HG02884 (cell line): ENCODE results near the gene ANO7.
"Not testable (repeated sequence)": the region's sequence is repeated elsewhere in the genome, so short reads cannot be mapped to it uniquely, and the experiment has no call there.

Experiments
- ATAC-seq: cut with Tn5 transposase; IDR thresholded peaks from one replicate; pipeline ENCODE4 v1.9.1; 2021; ENCODE audit warnings: mild to moderate bottlenecking, moderate library complexity; ENCODE audit not compliant: unreplicated experiment

Gene ANO7

DNA sequence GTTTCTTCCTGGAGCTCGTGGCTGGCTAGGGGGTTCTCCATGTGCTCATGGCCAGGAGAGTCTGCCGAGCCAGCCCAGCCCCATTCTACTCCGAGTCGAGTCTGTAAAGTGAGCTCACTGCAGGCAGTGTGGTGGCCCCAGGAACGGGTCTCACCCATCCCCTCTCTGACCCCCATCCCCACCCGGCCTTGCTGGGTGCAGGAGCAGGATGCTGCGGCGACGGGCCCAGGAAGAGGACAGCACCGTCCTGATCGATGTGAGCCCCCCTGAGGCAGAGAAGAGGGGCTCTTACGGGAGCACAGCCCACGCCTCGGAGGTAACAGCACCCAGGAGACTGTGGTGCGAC is 1.4 kb downstream of the ANO7 start:
- no peak for ATAC-seq

DNA sequence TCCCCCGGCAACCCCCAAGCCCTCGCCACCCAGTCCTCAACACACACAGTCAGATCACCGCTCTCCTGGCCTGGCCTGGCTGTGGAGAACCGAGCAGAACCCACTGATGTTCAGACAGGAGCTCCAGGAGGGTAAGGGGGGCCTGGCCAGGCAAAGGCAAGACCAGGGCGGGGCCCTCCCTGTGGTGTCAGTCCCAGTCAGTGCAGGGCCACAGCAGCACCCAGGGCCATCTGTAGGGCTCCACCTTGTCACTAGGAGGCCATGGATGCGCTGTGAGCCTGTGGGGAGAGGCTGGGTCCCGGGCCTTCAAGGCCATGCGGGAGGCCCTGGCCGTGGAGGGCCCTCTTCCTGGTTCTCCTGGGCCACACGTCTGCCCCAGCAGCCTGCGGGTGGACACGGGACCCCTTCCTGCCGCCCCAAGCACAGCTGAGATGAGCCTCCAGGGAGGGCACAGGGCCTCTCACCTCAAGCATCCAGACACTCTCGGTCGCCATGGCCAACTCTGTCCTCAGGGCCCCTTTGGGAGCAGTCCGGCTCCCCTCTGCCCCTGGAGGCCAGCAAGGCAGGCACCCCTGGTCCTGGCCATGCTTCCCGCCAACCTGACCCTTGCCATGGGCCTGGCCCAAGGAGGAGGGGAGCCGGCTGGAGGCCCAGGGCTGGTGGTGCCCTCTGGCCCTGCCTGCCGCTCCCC is 2.0 kb downstream of the ANO7 start:
- no peak for ATAC-seq

DNA sequence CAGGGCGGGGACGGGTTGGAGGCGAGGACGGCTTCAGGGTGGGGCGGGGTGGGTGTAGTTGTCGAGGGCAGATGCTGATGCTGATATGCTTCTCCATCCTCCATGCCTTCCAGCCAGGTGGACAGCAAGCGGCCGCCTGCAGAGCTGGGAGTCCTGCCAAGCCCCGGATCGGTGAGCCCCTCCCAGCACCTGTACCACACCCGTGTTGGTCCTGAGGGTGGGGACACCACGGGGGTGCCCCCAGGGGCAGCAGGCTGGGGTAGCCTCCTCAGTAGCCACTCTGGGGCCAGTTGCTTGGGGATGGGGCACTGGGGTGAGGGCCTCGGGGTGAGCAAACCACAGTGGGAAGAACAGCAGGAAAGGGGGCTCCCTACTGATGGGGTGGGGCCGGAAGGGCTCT is 2.6 kb downstream of the ANO7 start:
- ATAC-seq = no peak

- no peak for ATAC-seq
Measured at GRCh38 chr2:241193271-241193670, 4.8 kb downstream of the ANO7 start.

DNA sequence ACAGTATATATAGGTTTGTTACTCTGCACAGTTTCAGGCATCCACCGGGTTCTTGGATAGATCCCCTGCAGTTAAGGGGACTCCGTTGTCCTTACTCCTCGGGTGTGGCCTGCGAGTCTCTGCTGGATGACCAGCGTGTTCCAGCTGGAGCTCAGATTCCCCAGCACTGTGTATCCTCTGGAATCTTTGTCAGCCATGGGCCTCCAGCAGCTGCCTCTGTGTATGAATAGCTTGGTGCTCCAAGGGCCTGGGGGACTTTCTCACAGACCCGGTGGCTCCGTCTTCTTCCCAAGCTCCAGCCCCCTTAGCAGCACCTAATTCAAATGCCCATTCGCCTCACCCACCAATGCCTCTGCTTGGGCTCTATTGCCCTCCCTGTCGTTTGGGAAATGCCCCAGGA is 6.3 kb downstream of the ANO7 start:
- ATAC-seq = no peak

DNA sequence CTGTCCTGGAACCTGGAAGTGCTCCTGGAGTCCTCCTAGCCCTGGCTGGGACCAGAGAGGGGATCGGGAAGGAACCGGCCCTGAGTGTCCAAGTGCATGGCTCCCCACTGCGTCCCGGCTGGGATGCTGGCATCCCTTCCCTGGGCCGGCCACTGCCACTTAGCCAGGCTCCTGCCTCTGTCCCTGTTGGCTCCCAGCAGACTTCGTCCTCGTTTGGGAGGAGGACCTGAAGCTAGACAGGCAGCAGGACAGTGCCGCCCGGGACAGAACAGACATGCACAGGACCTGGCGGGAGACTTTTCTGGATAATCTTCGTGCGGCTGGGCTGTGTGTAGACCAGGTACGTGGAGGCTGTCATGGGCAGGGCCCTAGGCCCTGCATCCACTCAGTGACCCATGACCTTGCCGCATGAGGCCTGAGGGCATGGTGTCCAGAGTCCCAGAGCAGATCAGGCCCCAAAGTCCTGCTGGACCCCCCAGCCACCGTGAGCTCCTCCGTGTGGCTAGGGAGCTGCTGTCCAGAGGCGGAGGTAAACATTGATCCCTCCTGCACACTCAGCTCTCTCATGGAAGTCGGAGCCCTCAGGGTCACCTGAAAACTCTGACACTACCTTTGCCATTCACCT is 7.1 kb downstream of the ANO7 start:
- no peak for ATAC-seq

GRCh38 chr2:241197246-241197645 is 8.8 kb downstream of the ANO7 start:
- not testable (repeated sequence) for ATAC-seq

DNA sequence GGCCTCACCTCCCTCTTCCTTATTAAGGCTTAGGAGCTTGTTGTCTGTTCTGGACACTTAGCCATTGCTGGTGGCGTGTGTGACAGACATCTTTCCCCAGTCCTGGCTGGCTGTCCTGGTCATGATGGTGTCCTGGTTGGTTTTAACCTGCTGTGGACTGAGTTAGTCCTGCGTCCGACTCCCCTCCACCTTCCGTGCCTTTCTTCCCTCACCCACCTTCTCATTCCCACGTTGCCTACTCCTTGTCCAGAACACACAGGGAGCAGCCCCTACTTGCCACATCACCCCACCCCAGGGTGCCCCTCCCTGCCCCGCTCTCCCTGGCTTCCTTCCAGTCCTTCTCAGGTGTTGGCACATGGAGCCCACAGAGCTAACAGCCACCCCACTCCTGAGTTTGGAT is 9.5 kb downstream of the ANO7 start:
- ATAC-seq = no peak

DNA sequence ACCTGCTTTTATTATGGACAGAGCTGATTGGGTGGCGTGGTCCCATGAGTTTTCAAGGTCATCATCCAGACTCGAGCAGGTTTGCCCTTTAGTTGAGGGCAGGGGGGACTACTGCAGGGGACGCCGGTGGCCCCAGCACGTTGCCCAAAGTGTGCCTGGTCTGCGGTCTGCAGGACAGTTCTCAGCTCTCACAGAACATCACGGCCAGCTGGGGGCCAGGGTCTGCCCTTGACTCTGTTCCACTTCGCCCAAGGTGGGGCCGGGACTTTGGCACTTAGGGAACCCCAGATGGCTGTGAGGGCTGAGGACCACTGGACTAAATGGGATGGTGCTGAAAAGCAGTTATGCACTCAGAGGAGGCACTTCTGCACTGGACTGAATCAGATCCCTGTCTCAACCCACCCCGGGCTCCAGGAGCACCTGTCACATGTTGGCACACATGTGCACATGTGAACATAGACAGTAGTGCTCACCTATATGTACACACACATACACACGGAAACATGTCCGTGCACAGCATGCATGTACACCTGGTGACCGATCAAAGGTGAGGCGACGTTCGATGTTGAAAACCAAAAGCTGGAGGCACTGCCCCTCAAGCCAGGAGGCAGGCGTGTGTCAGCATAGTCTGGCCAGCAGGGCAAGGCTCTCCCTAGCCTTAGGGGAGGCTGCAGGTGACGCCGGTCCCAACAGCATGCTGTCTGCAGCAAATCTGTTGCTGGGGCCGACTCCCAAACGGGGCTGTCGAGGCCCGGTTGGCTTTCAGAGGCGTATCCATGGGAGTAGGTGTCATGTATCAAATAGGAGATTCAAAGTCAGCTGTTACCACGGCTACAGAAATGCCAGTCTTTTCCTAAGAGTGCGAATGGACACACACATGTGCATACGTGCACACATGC is 10.2 kb downstream of the ANO7 start:
- ATAC-seq = no peak

GRCh38 chr2:241199286-241199685 is 10.8 kb downstream of the ANO7 start:
- ATAC-seq = no peak

DNA sequence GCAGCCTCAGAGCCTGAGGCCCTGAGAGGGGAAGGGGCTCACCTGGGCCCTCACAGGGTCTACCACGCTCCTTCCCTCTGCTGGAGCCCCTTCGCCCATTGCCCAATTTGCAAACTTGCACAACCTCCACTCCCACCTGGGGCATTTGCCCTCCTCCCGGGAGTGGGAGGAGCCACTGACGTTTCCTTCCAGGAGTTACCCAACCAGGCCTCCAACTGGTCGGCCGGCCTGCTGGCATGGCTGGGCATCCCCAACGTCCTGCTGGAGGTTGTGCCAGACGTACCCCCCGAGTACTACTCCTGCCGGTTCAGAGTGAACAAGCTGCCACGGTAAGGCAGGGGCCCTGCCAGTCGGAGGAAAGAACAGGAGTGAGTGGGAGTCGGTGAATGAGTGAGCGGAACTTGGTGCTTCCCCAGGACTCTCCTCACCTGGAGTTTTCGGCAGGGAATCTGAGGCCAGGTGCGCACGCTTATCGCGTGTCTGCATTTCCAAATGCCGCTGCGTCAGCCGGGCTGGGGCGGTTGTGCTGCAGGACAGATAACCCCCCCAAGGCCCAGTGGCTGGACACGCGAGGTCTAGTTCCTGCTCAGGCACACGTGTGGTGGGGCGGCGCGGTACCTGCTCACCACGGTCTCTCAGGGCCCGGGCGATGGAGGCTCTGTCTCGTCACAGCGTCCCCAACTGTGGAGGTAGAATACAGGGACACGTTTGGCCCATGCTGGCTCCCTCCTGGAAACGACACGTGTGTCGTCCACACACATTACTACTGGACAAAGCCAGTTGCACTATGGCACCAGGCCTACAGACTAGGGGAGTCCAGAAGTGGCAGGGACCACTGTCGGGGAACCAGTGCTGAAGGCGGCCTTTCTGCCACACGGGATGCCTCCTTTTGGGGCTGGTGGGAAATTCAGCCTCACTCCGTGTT is 11.7 kb downstream of the ANO7 start:
- no peak for ATAC-seq

GRCh38 chr2:241200822-241201395 is 12.4 kb downstream of the ANO7 start:
- ATAC-seq = no peak

DNA sequence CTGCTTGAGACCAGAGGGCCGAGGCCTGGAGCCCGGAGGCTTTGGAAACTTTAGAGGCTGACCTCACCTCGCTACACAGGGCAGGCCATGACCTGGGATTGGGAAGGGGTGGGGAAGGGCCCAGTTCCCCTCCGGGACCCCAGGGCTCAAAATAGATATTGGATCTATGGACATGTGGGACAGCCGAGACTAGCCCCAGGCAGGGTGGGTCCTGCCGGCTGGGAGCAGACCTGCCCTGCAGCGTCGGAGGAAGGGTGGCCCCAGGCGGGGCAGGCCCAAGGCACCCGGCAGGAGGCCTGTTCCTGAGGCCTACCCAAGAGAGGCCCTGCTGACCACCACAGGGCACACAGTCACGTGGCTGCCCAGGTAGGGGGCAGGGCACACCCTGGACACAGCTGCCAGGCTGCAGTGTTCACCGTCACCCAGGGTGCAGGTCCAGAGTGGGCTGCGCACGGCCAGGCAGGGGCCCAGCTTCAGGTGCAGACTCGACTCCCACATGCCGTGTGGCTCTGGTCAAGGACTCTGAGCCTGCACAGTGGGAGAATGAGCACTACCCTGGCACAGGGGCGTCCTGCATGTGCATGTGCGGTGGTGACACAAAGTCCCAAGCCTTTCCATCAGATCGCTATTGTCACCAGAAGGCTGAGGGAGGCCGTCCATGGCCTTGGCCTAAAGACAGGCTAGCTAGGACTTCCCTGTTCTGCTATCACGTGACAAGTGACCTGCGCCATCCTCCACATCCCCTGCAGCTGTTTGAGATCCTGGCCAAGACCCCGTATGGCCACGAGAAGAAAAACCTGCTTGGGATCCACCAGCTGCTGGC is 13.2 kb downstream of the ANO7 start:
- no peak for ATAC-seq

GRCh38 chr2:241202268-241202585 is 13.8 kb downstream of the ANO7 start:
- no peak for ATAC-seq

- ATAC-seq = no peak
Measured at GRCh38 chr2:241202681-241203080, 14.2 kb downstream of the ANO7 start.

- no peak for ATAC-seq
Measured at GRCh38 chr2:241203218-241204009, 14.9 kb downstream of the ANO7 start.

DNA sequence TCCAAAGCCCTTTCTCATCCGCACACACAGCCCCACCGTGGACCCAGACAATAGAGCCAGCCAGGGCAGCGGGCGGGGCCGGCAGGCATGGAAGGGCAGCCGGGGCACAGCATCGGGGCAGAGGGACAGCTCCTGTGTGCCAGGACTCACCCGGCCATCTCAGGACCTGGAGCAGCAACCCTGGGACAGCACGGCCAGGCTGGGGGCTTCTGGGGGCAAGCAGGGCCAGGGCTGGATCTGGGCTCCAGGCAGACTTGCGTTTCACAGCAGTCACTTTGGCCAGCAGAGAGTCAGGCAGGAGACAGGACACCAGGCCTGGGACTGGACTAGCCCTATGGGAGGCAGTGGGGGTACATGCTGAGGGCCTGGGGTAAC is 15.5 kb downstream of the ANO7 start:
- no peak for ATAC-seq

- ATAC-seq = no peak
Measured at GRCh38 chr2:241204490-241204889, 16.0 kb downstream of the ANO7 start.

- no peak for ATAC-seq
Measured at GRCh38 chr2:241205086-241205485, 16.6 kb downstream of the ANO7 start.
